Spleen (tissue), 7 donors: ENCODE data around the gene USP20.

Experiments
- CTCF ChIP-seq, 11 experiments: fragments of 200-600 bp in 7 of 11; fragments of 450-650 bp in 4 of 11; sonication (generic) in 4 of 11; IDR thresholded peaks in 8 of 11; conservative IDR thresholded peaks in 3 of 11; 1 replicate in 7 of 11; 2 replicates in 4 of 11; pipeline versions ENCODE4 v1.4.0 to v1.8.0; 2016 to 2021; ENCODE audit warnings: antibody characterized with exemption in 11 of 11, inconsistent platforms in 4 of 11, mild to moderate bottlenecking in 1 of 11
- POLR2A ChIP-seq, 3 donors: fragments of 450-650 bp; IDR thresholded peaks; one replicate each; pipeline ENCODE4 v1.5.1; 2017; ENCODE audit warnings: antibody characterized with exemption in 3 of 3, mild to moderate bottlenecking in 1 of 3
- POLR2AphosphoS5 ChIP-seq, 3 donors: sonication (generic); formaldehyde crosslinking; IDR thresholded peaks; one replicate each; pipeline ENCODE4 v1.5.1; 2017; ENCODE audit warnings: antibody characterized with exemption in 3 of 3
- donor health status: DM: no; HTN: no; CAD: no; lungs with moderate emphysema.
- donor health status: DM: no; HTN: no; CAD: no.
- donor health status: DM: no; HTN: no; CAD: no.

- TF ChIP-seq POLR2AphosphoS5 (IDR thresholded peaks at IDR 0.05) (no peak), CTCF (IDR thresholded peaks at IDR 0.05 in 8 of 11, conservative IDR thresholded peaks at IDR 0.05 in 3 of 11) (no peak), POLR2A (IDR thresholded peaks at IDR 0.05) (no peak)
Observed at GRCh38 chr9:129908906-129909305, 73.6 kb downstream of the USP20 start.
